Pancreas (tissue), 10 donors: ENCODE measurements around the gene ETV2. TPM values are rescaled to one million over a fixed set of nuclear protein-coding genes. Genes with fewer than 3 reads are reported as not detected.

Source experiments
- ATAC-seq, 4 donors: fragments of 200-7000 bp; cut with Tn5 transposase; one replicate each; pipeline versions ENCODE4 v1.8.0 to v1.9.1; 2020; ENCODE audit warnings: mild to moderate bottlenecking in 4 of 4, moderate library complexity in 4 of 4
- DNase-seq, 6 donors: peaks; one replicate each; pipeline ENCODE4 v3.0.0-alpha.2; 2020
- FAIRE-seq: peaks from 2 replicates; lab custom pipeline; 2012; peaks lifted over from hg19 to GRCh38; lab: Jason Lieb, UNC
- H3K27ac ChIP-seq, 4 donors: fragments of 200-600 bp; sonication (generic); 1 replicate in 3 of 4; 2 replicates in 1 of 4; pipeline versions ENCODE4 v1.5.0 to v1.8.0; 2020
- H3K27me3 ChIP-seq, 4 donors: fragments of 200-600 bp; one replicate each; pipeline ENCODE4 v1.8.0; 2021
- H3K36me3 ChIP-seq, 3 donors: fragments of 200-600 bp; sonication (generic) in 1 of 3; one replicate each; pipeline versions ENCODE4 v1.5.0 to v1.8.0; 2020 to 2021
- H3K4me1 ChIP-seq, 3 donors: fragments of 200-600 bp; one replicate each; pipeline ENCODE4 v1.8.0; 2021
- H3K4me3 ChIP-seq, 4 donors: fragments of 200-600 bp; sonication (generic) in 2 of 4; one replicate each; pipeline versions ENCODE4 v1.5.0 to v1.8.0; 2020 to 2021
- H3K9me3 ChIP-seq, 4 donors: fragments of 200-600 bp; one replicate each; pipeline ENCODE4 v1.8.0; 2021
- CTCF ChIP-seq, 4 donors: fragments of 200-600 bp; sonication (generic) in 3 of 4; IDR thresholded peaks; one replicate each; pipeline versions ENCODE4 v1.5.0 to v1.8.0; 2021; ENCODE audit warnings: antibody characterized with exemption in 4 of 4
- WGBS, 2 donors: extraction: QIAGEN DNeasy Blood & Tissue Kit; methylation state at CpG; one replicate each; pipeline ENCODE4 v1.1.7; 2013; 5-methylcytosine and 5-hydroxymethylcytosine counted together
- intact Hi-C, 3 donors: fragments of 100-400 bp; cut with DNase I; formaldehyde crosslinking; loops; one replicate each; pipeline versions ENCODE4 v1.11.1 to v1.14.2; 2022
- polyA plus RNA-seq, 2 donors: library from polyadenylated mRNA; stranded (reverse); fragments of 200-250 nt; gene quantifications; one replicate each; pipeline ENCODE4 v1.2.3, GENCODE V29; 2013
- total RNA-seq, 6 donors: library from RNA; stranded (reverse); fragmentation: NEBNext Ultra II Directional in 4 of 6; extraction: Animal tissue kit (Norgen Biotek cat#: 25700) in 4 of 6; gene quantifications; one replicate each; pipeline versions ENCODE4 v1.2.1 to v1.2.4, GENCODE V29; 2021 to 2023
- donor health status: healthy with polysubstance abuse.
- donor health status: DM: no; HTN: no; CAD: no; lungs with moderate emphysema.
- donor health status: DM: no; HTN: no; CAD: no.
- donor health status: control.
- donor health status: control.
- donor health status: Bipolar disorder and iron deficiency.
- donor health status: DM: yes; HTN: yes; CAD: no.
- donor health status: DM: no; HTN: no; CAD: no.
- donor health status: DM: no; HTN: no; CAD: no.
- donor health status: DM: yes; HTN: yes; CAD: no.

Gene ETV2
- total and polyA plus RNA-seq, 8 donors = 0.32 to 4.1 (median 1.2) TPM

DNA sequence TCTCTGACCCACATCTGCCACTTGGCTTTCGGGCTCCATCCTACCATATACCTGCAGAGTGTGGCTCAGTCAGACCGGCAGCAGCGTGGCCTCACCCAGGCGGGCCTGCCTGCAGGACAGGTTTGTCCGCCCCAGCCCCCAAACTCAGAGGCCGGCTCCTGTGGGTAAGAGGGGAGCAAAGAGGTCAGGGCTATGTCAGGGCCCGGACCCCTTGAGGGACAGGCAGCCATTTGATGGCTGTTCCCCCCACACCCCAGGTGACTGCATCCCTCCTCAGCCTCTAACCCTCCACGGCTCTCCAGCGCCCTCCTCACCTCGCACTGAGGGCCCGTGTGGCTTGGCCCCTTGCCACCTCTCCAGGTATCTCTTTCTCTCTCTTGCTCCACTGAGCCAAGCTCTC lies 50.5 kb downstream of the ETV2 start:
- H3K27ac ChIP-seq = no peak overlapping the region
- 34 to 49% methylated on average over 11 of the region's 11 CpGs for WGBS, 2 donors
- no peak for TF ChIP-seq CTCF (IDR thresholded peaks at IDR 0.05)
- no peaks in the 10 kb centered on the region for H3K36me3 ChIP-seq
- FAIRE-seq (no peak), DNase-seq (peak in 2 of 6 donors; percentile 48 to 63), ATAC-seq (no peak)
- intact Hi-C loops = loop anchor here in 1 of 3 donors (10.0 kb wide), 1 partner anchor 243 kb away; the partner anchor contains the start of gene LRFN3
- H3K4me1 ChIP-seq = no peaks in the 10 kb centered on the region
- H3K9me3 ChIP-seq = no peaks in the 10 kb centered on the region
- no peaks in the 10 kb centered on the region for H3K27me3 ChIP-seq
- H3K4me3 ChIP-seq = no peak overlapping the region

DNA sequence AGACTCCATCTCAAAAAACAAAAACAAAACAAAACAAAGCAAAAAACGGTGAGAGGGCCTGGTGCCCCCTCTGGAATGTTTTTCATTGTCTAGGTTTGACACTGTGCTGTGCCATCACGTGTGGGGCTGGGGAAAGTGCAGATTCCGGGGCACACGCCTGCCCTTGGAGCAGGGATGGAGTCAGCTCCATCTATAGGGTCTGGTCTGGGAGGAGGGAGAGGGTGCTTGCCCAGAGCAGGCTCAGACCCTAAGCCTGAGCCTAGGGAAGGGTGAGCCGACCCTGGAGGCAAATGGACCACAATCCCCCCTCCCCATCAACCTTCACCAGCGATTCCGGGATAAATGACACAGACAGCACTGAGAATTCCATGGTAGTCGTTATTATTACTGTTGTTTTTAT lies 51.9 kb downstream of the ETV2 start:
- 7 to 8% methylated on average over 8 of the region's 8 CpGs for WGBS, 2 donors
- TF ChIP-seq CTCF (IDR thresholded peaks at IDR 0.05) = no peak
- no peak for FAIRE-seq
- H3K36me3 ChIP-seq = no peaks in the 10 kb centered on the region
- no peak overlapping the region for H3K4me3 ChIP-seq
- ATAC-seq = peak; percentile 11 to 18 (median 14)
- no peaks in the 10 kb centered on the region for H3K27me3 ChIP-seq
- H3K27ac ChIP-seq = no peak overlapping the region
- no peak for DNase-seq
- H3K9me3 ChIP-seq = no peaks in the 10 kb centered on the region
- intact Hi-C loops = loop anchor here in 1 of 3 donors (10.0 kb wide), 1 partner anchor 241 kb away; the partner anchor contains the start of gene LRFN3
- H3K4me1 ChIP-seq = no peaks in the 10 kb centered on the region

DNA sequence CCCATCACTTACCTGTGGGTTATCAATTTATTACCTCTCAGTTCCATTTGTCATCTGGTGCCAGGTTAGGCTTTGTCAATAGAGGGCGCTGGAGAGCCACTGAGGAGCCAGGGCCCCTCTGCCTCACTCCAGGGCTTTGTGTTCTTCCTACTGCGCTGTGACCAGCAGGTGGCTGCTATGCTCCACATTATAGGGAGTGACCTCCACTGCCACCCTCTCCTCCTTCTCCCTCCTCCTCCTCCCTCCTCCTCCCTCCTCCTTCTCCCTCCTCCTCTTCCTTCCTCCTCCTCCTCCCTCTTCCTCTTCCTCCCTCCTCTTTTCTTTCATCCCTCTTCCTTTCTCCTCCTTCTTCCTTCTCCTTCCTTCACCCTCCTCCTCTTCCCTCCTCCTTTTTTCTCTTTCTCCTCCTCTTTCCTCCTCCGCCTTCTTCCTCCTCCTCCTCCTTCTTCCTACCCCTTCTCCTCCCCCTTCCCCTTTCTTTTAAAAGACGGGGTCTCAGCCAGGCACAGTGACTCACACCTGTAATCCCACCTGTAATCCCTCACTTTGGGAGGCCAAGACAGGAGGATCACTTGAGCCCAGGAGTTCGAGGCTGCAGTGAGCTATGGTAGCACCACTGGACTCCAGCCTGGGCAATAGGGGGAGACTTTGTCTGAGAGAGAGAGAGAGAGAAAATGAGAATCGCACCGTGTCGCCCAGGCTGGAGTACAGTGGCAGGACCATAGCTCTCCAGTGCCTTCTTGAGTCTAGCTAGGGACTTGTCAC lies 52.5 kb downstream of the ETV2 start:
- no peak overlapping the region for H3K27ac ChIP-seq
- H3K27me3 ChIP-seq = no peaks in the 10 kb centered on the region
- 35 to 42% methylated on average over 8 of the region's 8 CpGs for WGBS, 2 donors
- peak; percentile 92 to 96 (median 96) for TF ChIP-seq CTCF (IDR thresholded peaks at IDR 0.05)
- no peaks in the 10 kb centered on the region for H3K36me3 ChIP-seq
- no peaks in the 10 kb centered on the region for H3K9me3 ChIP-seq
- ATAC-seq (peak; percentile 99 to 100 (median 100)), DNase-seq (peak; percentile 86 to 94 (median 88)), FAIRE-seq (no peak)
- H3K4me1 ChIP-seq = no peaks in the 10 kb centered on the region
- intact Hi-C loops = loop anchor here in 2 of 3 donors (2.0 to 10.0 kb wide), 2 partner anchors 21 to 241 kb away; partner anchors contain the start of gene LRFN3 (in 1 of the 2)
- no peak overlapping the region for H3K4me3 ChIP-seq

Other genes starting within 250 kb of the ETV2 start
- under 1 TPM in 4 of 6 donors, not detected in 2; 0.20 to 0.95 (median 0.35) TPM for gene FFAR2, start 193.5 kb upstream of the ETV2 start, total RNA-seq
- 1 to 10 TPM in 1 of 2 donors, under 1 TPM in 1; 0.30 to 2.5 TPM for gene FFAR2, start 193.5 kb upstream of the ETV2 start, polyA plus RNA-seq
- 1 to 10 TPM in 1 of 6 donors, under 1 TPM in 1, not detected in 4; 0.35 to 1.1 TPM for gene KRTDAP, start 151.3 kb upstream of the ETV2 start, total RNA-seq
- 1 to 10 TPM; 1.4 to 2.0 TPM for gene KRTDAP, start 151.3 kb upstream of the ETV2 start, polyA plus RNA-seq
- 10 to 100 TPM; 48.5 to 86.7 (median 60.0) TPM for gene DMKN, start 128.1 kb upstream of the ETV2 start, total RNA-seq
- 100 to 1,000 TPM; 133 to 197 TPM for gene DMKN, start 128.1 kb upstream of the ETV2 start, polyA plus RNA-seq
- not detected for gene SBSN, start 113.4 kb upstream of the ETV2 start, total RNA-seq
- gene SBSN, start 113.4 kb upstream of the ETV2 start, polyA plus RNA-seq = under 1 TPM; 0.15 to 0.16 TPM
- gene GAPDHS, start 108.3 kb upstream of the ETV2 start, total RNA-seq = not detected
- not detected for gene GAPDHS, start 108.3 kb upstream of the ETV2 start, polyA plus RNA-seq
- 10 to 100 TPM; 44.3 to 63.9 (median 51.5) TPM for gene TMEM147, start 96.1 kb upstream of the ETV2 start, total RNA-seq
- gene TMEM147, start 96.1 kb upstream of the ETV2 start, polyA plus RNA-seq = 10 to 100 TPM; 70.2 to 91.1 TPM
- 1 to 10 TPM in 4 of 6 donors, under 1 TPM in 2; 0.28 to 3.0 (median 2.0) TPM for gene ATP4A, start 78.1 kb upstream of the ETV2 start, total RNA-seq
- 10 to 100 TPM in 1 of 2 donors, 1 to 10 TPM in 1; 6.0 to 10.8 TPM for gene ATP4A, start 78.1 kb upstream of the ETV2 start, polyA plus RNA-seq
- gene PMIS2, start 55.6 kb upstream of the ETV2 start, total RNA-seq = not detected
- gene PMIS2, start 55.6 kb upstream of the ETV2 start, polyA plus RNA-seq = not detected
- 10 to 100 TPM in 1 of 6 donors, 1 to 10 TPM in 5; 5.6 to 10.6 (median 6.5) TPM for gene HAUS5, start 29.0 kb upstream of the ETV2 start, total RNA-seq
- 10 to 100 TPM; 22.1 to 22.5 TPM for gene HAUS5, start 29.0 kb upstream of the ETV2 start, polyA plus RNA-seq
- 10 to 100 TPM; 18.2 to 34.0 (median 28.3) TPM for gene RBM42, start 12.7 kb upstream of the ETV2 start, total RNA-seq
- gene RBM42, start 12.7 kb upstream of the ETV2 start, polyA plus RNA-seq = 10 to 100 TPM; 38.1 to 38.6 TPM
- gene COX6B1, start 6.6 kb downstream of the ETV2 start, total RNA-seq = 100 to 1,000 TPM; 119 to 164 (median 147) TPM
- 100 to 1,000 TPM; 328 to 491 TPM for gene COX6B1, start 6.6 kb downstream of the ETV2 start, polyA plus RNA-seq
- gene UPK1A, start 24.8 kb downstream of the ETV2 start, total RNA-seq = not detected
- under 1 TPM in 1 of 2 donors, not detected in 1; 0.16 TPM for gene UPK1A, start 24.8 kb downstream of the ETV2 start, polyA plus RNA-seq
- gene ZBTB32, start 62.8 kb downstream of the ETV2 start, total RNA-seq = under 1 TPM in 1 of 6 donors, not detected in 5; 0.13 TPM
- under 1 TPM in 1 of 2 donors, not detected in 1; 0.14 TPM for gene ZBTB32, start 62.8 kb downstream of the ETV2 start, polyA plus RNA-seq
- 10 to 100 TPM; 16.7 to 28.4 (median 23.8) TPM for gene KMT2B, start 76.3 kb downstream of the ETV2 start, total RNA-seq
- 10 to 100 TPM; 56.0 to 59.9 TPM for gene KMT2B, start 76.3 kb downstream of the ETV2 start, polyA plus RNA-seq
- gene IGFLR1, start 100.7 kb downstream of the ETV2 start, total RNA-seq = 1 to 10 TPM; 1.3 to 9.4 (median 6.4) TPM
- gene IGFLR1, start 100.7 kb downstream of the ETV2 start, polyA plus RNA-seq = 10 to 100 TPM in 1 of 2 donors, 1 to 10 TPM in 1; 7.4 to 17.3 TPM
- gene U2AF1L4, start 103.7 kb downstream of the ETV2 start, total RNA-seq = 10 to 100 TPM in 5 of 6 donors, 1 to 10 TPM in 1; 9.7 to 14.3 (median 11.7) TPM
- 100 to 1,000 TPM in 1 of 2 donors, 10 to 100 TPM in 1; 62.7 to 124 TPM for gene U2AF1L4, start 103.7 kb downstream of the ETV2 start, polyA plus RNA-seq
- 10 to 100 TPM; 26.7 to 38.2 (median 35.1) TPM for gene PSENEN, start 103.9 kb downstream of the ETV2 start, total RNA-seq
- gene PSENEN, start 103.9 kb downstream of the ETV2 start, polyA plus RNA-seq = 10 to 100 TPM; 53.5 to 64.6 TPM
- gene LIN37, start 106.8 kb downstream of the ETV2 start, total RNA-seq = 1 to 10 TPM; 1.7 to 5.5 (median 3.7) TPM
- 10 to 100 TPM; 41.2 to 44.0 TPM for gene LIN37, start 106.8 kb downstream of the ETV2 start, polyA plus RNA-seq
- 10 to 100 TPM in 3 of 6 donors, 1 to 10 TPM in 3; 3.4 to 16.4 (median 11.7) TPM for gene HSPB6, start 115.3 kb downstream of the ETV2 start, total RNA-seq
- gene HSPB6, start 115.3 kb downstream of the ETV2 start, polyA plus RNA-seq = 10 to 100 TPM; 42.2 to 59.8 TPM
- gene PROSER3, start 116.4 kb downstream of the ETV2 start, total RNA-seq = 1 to 10 TPM; 7.2 to 9.9 (median 8.6) TPM
- 10 to 100 TPM in 1 of 2 donors, 1 to 10 TPM in 1; 7.8 to 19.6 TPM for gene PROSER3, start 116.4 kb downstream of the ETV2 start, polyA plus RNA-seq
- gene ARHGAP33, start 133.8 kb downstream of the ETV2 start, total RNA-seq = 10 to 100 TPM in 2 of 6 donors, 1 to 10 TPM in 4; 2.7 to 13.9 (median 8.0) TPM
- gene ARHGAP33, start 133.8 kb downstream of the ETV2 start, polyA plus RNA-seq = 10 to 100 TPM; 23.8 to 39.6 TPM
- 1 to 10 TPM in 5 of 6 donors, under 1 TPM in 1; 0.95 to 6.4 (median 2.7) TPM for gene PRODH2, start 171.1 kb downstream of the ETV2 start, total RNA-seq
- 10 to 100 TPM; 13.8 to 21.5 TPM for gene PRODH2, start 171.1 kb downstream of the ETV2 start, polyA plus RNA-seq
- 10 to 100 TPM; 11.5 to 21.3 (median 15.1) TPM for gene NPHS1, start 210.8 kb downstream of the ETV2 start, total RNA-seq
- gene NPHS1, start 210.8 kb downstream of the ETV2 start, polyA plus RNA-seq = 10 to 100 TPM; 17.1 to 32.3 TPM
- 10 to 100 TPM; 28.5 to 89.0 (median 47.9) TPM for gene KIRREL2, start 215.2 kb downstream of the ETV2 start, total RNA-seq
- gene KIRREL2, start 215.2 kb downstream of the ETV2 start, polyA plus RNA-seq = 10 to 100 TPM; 38.1 to 49.7 TPM
- gene APLP1, start 226.8 kb downstream of the ETV2 start, total RNA-seq = 10 to 100 TPM; 39.2 to 71.8 (median 47.1) TPM
- gene APLP1, start 226.8 kb downstream of the ETV2 start, polyA plus RNA-seq = 100 to 1,000 TPM; 100 to 154 TPM